HepG2 (cell line): Measurements from ENCODE around the gene GLYATL3. TPM values are rescaled to one million over a fixed set of nuclear protein-coding genes. Genes with fewer than 3 reads are reported as not detected.

Experiments
- MBNL3 ChIP-seq: fragments of 250-450 bp; sonication (Bioruptor Pico); conservative IDR thresholded peaks from 2 replicates; pipeline ENCODE4 v1.8.0; 2022; ENCODE audit warnings: mild to moderate bottlenecking, inconsistent platforms
- MTF1 ChIP-seq: sonication (generic); formaldehyde crosslinking; IDR thresholded peaks from 2 replicates; pipeline ENCODE4 v1.5.0; 2020; ENCODE audit warnings: missing genetic modification reagents
- NR2F2 ChIP-seq: IDR thresholded peaks from 2 replicates; pipeline ENCODE4 v1.6.1; 2012; ENCODE audit warnings: low read depth, inconsistent platforms, borderline replicate concordance
- SETDB1 ChIP-seq: sonication (generic); formaldehyde crosslinking; IDR thresholded peaks from 2 replicates; pipeline ENCODE4 v1.5.1; 2020; ENCODE audit warnings: missing genetic modification reagents, mild to moderate bottlenecking, borderline replicate concordance
- SOX5 ChIP-seq: IDR thresholded peaks from 2 replicates; pipeline ENCODE4 v1.6.1; 2016; ENCODE audit warnings: borderline replicate concordance
- TBX2 ChIP-seq: sonication (generic); formaldehyde crosslinking; IDR thresholded peaks from 2 replicates; pipeline ENCODE4 v1.5.0; 2020; ENCODE audit warnings: missing genetic modification reagents, mild to moderate bottlenecking, borderline replicate concordance
- XBP1 ChIP-seq: sonication (generic); formaldehyde crosslinking; IDR thresholded peaks from 2 replicates; pipeline ENCODE4 v1.5.0; 2020; ENCODE audit warnings: missing genetic modification reagents
- ZMAT3 ChIP-seq: sonication (generic); formaldehyde crosslinking; conservative IDR thresholded peaks from 2 replicates; pipeline ENCODE4 v1.7.0; 2021; ENCODE audit warnings: missing genetic modification reagents
- ZNF232 ChIP-seq: sonication (generic); formaldehyde crosslinking; IDR thresholded peaks from 2 replicates; pipeline ENCODE4 v1.4.0; 2020; ENCODE audit warnings: missing genetic modification reagents, borderline replicate concordance
- ZNF317 ChIP-seq: sonication (generic); formaldehyde crosslinking; IDR thresholded peaks from 2 replicates; pipeline ENCODE4 v1.5.0; 2020; ENCODE audit warnings: mild to moderate bottlenecking, missing genetic modification reagents
- ZNF430 ChIP-seq: sonication (generic); formaldehyde crosslinking; IDR thresholded peaks from 2 replicates; pipeline ENCODE4 v1.9.0; 2021; ENCODE audit warnings: mild to moderate bottlenecking, missing genetic modification reagents
- ZNF607 ChIP-seq: sonication (generic); formaldehyde crosslinking; IDR thresholded peaks from 2 replicates; pipeline ENCODE4 v1.5.1; 2020; ENCODE audit warnings: missing genetic modification reagents, mild to moderate bottlenecking, borderline replicate concordance
- polyA plus RNA-seq, 8 experiments: library from polyadenylated mRNA; depleted of rRNA in 3 of 8; stranded (reverse) in 7 of 8; unstranded in 1 of 8; fragments of >200 nt; fragmentation: Illumina TruSeq in 4 of 8; extraction: Trizol in 4 of 8; gene quantifications; 2 replicates each; pipeline versions ENCODE4 v1.2.1 to v1.2.3, GENCODE V29; 2011 to 2016; ENCODE audit warnings: low read depth in 4 of 8, missing spikeins in 1 of 8, mixed read lengths in 1 of 8; ENCODE audit not compliant: insufficient read depth in 1 of 8
- total RNA-seq, 5 experiments: library from RNA; depleted of rRNA; stranded (reverse); fragments of >200 nt; fragmentation: Illumina TruSeq; extraction: Trizol; gene quantifications; 2 replicates each; pipeline ENCODE4 v1.2.3, GENCODE V29; 2016; ENCODE audit warnings: low read depth in 1 of 5
- TF ChIP-seq, protein P1 (sequence below), 2 experiments: sonication (generic) in 1 of 2; formaldehyde crosslinking in 1 of 2; IDR thresholded peaks; 2 replicates each; pipeline versions ENCODE4 v1.5.1 to v1.6.1; 2011 to 2020; ENCODE audit warnings: borderline replicate concordance in 1 of 2, low read depth in 1 of 2, low read length in 1 of 2, mild to moderate bottlenecking in 1 of 2, missing genetic modification reagents in 1 of 2, moderate library complexity in 1 of 2
- TF ChIP-seq, protein P2 (sequence below): sonication (generic); formaldehyde crosslinking; IDR thresholded peaks from 2 replicates; pipeline ENCODE4 v1.9.0; 2021; ENCODE audit warnings: missing genetic modification reagents, borderline replicate concordance
- TF ChIP-seq, protein P3 (sequence below): sonication (generic); formaldehyde crosslinking; IDR thresholded peaks from 2 replicates; pipeline ENCODE4 v1.5.0; 2020; ENCODE audit warnings: mild to moderate bottlenecking, missing genetic modification reagents
- TF ChIP-seq, protein P4 (sequence below): IDR thresholded peaks from 2 replicates; pipeline ENCODE4 v1.6.1; 2016; ENCODE audit warnings: missing biosample characterization, missing genetic modification reagents, low read depth
- TF ChIP-seq, protein P5 (sequence below): IDR thresholded peaks from 2 replicates; pipeline ENCODE4 v1.6.1; 2016; ENCODE audit warnings: low read depth, borderline replicate concordance

Gene GLYATL3
- total and polyA plus RNA-seq, 2 of the 13 experiments (the other 11 are each of a cell fraction or from before 2014, with no cell fraction given), result 0.05 TPM; not detected in 1

DNA sequence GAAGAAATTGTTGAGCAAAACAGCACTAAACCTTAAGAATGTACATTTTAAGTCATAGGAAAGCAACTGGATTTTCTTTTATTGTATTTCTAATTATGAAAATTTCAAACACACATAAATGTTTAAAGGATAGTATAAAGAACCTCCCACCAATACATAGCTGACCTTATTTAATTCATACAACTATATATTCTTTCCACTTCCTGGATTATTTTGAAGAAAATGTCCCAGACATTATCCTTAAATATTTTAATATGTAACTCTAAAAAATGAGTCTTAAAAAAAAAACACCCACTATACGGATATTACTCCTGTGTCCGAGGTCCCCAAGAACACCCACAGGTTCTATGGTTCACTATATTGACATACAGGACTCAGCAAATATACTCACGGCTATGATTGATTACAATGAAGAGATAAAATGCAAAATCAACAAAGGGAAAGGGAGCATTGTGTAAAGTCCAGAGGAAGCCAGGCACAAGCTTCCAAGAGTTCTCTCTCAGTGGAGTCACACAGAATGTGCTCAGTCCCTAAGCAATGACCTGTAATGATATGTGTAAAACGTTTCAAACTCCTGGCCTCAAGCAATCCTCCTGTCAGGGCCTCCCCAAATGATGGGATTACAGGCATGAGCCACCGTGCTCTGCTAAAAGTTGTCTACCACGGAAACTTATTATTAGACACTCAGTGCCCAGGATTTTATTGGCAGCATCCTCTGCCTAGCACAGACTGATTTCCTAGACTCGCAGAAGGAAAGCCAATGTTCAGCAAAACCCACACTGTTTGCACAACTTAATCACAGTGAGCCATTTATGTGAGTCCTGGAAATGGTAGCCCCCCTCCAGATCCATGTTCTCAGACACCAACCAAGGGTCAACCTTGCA, 23.2 kb downstream of the GLYATL3 start (continued):
- TF ChIP-seq, protein P1, sequence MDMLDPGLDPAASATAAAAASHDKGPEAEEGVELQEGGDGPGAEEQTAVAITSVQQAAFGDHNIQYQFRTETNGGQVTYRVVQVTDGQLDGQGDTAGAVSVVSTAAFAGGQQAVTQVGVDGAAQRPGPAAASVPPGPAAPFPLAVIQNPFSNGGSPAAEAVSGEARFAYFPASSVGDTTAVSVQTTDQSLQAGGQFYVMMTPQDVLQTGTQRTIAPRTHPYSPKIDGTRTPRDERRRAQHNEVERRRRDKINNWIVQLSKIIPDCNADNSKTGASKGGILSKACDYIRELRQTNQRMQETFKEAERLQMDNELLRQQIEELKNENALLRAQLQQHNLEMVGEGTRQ (IDR thresholded peaks at IDR 0.05; ENCODE audit: low read depth, low read length), result no peak
- TF ChIP-seq, protein P1 (CRISPR knock-in tag; IDR thresholded peaks at IDR 0.05; ENCODE audit: borderline replicate concordance), result no peak
- TF ChIP-seq ZMAT3, result peak; percentile 70; the same call in 1 of the 2 replicates
- peak; percentile 66; the same call in 1 of the 2 replicates for TF ChIP-seq ZNF317 (CRISPR knock-in tag)
- no peak for TF ChIP-seq SETDB1 (CRISPR knock-in tag)
- TF ChIP-seq NR2F2, result peak; percentile 90
- TF ChIP-seq ZNF607 (CRISPR knock-in tag), result no peak
- no peak for TF ChIP-seq MBNL3 (CRISPR knock-in tag)
- TF ChIP-seq, protein P2, sequence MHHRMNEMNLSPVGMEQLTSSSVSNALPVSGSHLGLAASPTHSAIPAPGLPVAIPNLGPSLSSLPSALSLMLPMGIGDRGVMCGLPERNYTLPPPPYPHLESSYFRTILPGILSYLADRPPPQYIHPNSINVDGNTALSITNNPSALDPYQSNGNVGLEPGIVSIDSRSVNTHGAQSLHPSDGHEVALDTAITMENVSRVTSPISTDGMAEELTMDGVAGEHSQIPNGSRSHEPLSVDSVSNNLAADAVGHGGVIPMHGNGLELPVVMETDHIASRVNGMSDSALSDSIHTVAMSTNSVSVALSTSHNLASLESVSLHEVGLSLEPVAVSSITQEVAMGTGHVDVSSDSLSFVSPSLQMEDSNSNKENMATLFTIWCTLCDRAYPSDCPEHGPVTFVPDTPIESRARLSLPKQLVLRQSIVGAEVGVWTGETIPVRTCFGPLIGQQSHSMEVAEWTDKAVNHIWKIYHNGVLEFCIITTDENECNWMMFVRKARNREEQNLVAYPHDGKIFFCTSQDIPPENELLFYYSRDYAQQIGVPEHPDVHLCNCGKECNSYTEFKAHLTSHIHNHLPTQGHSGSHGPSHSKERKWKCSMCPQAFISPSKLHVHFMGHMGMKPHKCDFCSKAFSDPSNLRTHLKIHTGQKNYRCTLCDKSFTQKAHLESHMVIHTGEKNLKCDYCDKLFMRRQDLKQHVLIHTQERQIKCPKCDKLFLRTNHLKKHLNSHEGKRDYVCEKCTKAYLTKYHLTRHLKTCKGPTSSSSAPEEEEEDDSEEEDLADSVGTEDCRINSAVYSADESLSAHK (CRISPR knock-in tag), result no peak
- TF ChIP-seq, protein P3, sequence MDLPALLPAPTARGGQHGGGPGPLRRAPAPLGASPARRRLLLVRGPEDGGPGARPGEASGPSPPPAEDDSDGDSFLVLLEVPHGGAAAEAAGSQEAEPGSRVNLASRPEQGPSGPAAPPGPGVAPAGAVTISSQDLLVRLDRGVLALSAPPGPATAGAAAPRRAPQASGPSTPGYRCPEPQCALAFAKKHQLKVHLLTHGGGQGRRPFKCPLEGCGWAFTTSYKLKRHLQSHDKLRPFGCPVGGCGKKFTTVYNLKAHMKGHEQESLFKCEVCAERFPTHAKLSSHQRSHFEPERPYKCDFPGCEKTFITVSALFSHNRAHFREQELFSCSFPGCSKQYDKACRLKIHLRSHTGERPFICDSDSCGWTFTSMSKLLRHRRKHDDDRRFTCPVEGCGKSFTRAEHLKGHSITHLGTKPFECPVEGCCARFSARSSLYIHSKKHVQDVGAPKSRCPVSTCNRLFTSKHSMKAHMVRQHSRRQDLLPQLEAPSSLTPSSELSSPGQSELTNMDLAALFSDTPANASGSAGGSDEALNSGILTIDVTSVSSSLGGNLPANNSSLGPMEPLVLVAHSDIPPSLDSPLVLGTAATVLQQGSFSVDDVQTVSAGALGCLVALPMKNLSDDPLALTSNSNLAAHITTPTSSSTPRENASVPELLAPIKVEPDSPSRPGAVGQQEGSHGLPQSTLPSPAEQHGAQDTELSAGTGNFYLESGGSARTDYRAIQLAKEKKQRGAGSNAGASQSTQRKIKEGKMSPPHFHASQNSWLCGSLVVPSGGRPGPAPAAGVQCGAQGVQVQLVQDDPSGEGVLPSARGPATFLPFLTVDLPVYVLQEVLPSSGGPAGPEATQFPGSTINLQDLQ (CRISPR knock-in tag), result no peak
- TF ChIP-seq, protein P4, sequence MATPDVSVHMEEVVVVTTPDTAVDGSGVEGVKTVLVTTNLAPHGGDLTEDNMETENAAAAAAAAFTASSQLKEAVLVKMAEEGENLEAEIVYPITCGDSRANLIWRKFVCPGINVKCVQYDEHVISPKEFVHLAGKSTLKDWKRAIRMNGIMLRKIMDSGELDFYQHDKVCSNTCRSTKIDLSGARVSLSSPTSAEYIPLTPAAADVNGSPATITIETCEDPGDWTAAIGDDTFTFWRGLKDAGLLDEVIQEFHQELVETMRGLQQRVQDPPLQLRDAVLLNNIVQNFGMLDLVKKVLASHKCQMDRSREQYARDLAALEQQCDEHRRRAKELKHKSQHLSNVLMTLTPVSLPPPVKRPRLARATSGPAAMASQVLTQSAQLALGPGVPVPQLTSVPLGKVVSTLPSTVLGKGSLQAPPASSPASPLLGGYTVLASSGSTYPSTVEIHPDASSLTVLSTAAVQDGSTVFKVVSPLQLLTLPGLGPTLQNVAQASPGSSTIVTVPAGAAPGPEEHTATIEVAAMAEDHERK (CRISPR knock-in tag), result no peak
- peak; percentile 97 for TF ChIP-seq SOX5 (CRISPR knock-in tag)
- TF ChIP-seq MTF1 (CRISPR knock-in tag), result no peak
- peak; percentile 61; the same call in 1 of the 2 replicates for TF ChIP-seq XBP1 (CRISPR knock-in tag)
- TF ChIP-seq ZNF430 (CRISPR knock-in tag), result 0 out of 2 replicates have a peak, but pooled peaks have one; percentile 33
- TF ChIP-seq ZNF232 (CRISPR knock-in tag), result no peak; the same call in none of the 2 replicates
- TF ChIP-seq, protein P5, sequence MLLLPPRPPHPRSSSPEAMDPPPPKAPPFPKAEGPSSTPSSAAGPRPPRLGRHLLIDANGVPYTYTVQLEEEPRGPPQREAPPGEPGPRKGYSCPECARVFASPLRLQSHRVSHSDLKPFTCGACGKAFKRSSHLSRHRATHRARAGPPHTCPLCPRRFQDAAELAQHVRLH (CRISPR knock-in tag), result peak; percentile 94
- TF ChIP-seq TBX2 (CRISPR knock-in tag), result peak; percentile 88
